Measurements from ENCODE around the gene SMAD7.
"Not testable (repeated sequence)": the region's sequence is repeated elsewhere in the genome, so short reads cannot be mapped to it uniquely, and the experiment has no call there.

SMAD7 gene

DNA sequence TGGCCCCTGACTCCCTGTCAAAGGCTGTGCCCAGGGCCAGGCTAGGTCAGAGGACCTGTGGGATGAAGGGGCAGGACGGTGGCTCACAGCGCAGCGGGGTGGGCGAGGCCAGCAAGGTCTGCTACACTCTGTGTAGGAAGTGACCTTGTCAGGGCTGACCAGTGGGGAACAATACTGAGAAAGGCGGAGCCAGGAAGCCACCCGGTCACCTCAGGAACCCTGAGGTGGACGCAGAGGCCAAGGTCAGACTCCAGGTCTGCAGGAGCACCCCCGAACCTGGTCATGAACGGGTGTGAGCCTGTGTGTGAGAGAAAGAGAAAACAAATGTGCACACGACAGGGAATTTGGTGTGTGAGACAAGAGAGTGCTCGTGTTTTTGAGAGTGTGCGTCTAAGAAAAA, 72.3 kb downstream of the SMAD7 start:
- no peak for DNase-seq (ENCODE audit: low read depth in 2 of 2)

DNA sequence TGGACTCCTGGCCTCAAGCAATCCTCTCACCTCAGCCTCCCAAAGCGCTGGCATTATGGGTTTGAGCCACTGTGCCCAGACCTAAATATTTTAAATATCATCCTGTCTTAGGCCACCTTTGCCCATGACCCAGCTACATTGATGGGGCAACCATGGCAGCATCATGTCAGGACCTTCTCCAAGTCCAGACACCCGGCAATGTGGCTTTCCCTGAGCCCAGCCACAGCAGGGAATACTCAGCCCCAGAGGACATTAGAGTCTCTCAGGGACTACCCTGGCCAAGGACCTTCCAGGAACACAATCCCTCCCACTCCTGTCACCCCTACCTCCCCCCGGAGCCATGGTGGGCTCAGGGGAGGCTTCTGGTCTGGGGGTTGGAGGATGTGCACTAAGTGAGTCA, 72.8 kb downstream of the SMAD7 start:
- DNase-seq (ENCODE audit: low read depth in 2 of 2), result no peak

DNA sequence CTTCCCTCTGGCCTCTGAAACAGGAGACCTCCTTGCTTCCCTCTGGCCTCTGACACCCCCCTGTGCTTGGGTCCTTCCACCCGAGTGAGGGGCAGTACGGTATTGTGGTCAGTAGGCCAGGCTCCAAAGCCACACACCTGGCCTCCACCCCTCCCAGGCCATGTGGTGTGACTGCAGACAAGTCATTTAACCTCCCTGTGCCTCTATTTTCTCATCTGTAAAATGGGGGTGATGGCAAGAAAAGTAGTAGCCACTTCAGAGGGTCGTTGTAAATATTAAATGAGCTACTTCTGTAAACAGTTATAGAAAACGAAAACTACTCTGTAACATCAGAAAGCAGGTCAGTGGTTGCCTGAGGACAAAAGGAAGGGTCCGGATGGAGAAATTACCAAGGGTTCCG, 74.2 kb downstream of the SMAD7 start:
- no peak for DNase-seq (ENCODE audit: low read depth in 2 of 2)

DNA sequence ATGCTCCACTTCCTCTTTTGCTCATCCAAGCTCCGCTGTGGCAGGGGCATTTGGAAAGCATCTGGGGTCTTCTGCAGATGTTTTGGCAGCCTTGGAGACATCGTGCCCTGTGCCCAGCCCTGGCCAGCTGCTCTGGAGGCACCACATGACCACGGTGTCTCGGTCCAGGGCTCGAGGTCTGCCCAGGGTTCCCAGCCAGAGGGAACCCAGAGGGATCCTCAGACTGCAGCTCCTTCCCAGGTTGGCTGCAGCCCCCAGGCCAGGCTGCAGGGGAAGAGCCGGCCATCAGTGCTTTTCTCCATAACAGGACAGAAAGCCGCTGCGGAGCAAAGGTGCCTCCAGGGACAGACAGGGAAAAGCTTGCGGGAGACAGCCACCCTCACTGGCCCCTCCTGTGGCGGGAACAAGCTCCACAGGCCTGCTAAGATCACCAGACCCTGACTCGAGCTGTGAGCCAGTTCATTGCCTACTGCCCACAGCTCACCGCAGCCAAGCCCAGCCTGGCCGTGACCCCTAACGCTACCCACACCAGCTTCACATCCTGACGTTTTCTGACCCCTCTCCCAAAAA, 74.7 kb downstream of the SMAD7 start:
- no peak for DNase-seq (ENCODE audit: low read depth in 2 of 2)

DNA sequence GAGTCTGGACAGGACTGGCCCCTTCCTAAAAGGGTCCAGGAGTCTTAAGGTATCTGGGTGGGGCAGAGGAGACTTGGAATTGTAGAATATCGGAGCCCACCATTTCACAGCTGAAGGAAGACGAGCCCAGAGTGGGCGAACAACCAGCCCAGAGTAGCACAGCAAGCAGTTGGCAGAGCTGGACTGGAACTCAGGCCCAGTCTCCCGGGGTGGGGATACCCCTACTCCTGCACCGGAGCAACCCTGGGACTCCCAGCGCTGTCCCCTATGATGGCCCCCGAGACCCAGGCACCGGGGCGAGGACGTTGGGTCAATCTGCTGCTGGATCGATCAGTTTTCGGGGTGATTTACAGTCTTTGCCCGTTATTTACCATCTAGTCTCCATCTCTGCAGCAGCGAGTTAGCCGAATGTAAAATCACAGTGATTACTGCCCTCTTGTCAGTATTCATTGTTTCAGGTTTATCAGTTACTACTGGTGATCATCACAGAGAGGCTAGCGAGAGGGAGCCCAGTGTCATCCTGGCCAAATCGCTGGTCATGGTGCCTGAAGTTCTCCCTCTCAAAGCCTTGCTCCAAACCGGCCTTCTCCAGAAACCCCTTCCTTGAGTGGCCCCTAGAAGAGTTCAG, 75.3 kb downstream of the SMAD7 start:
- DNase-seq (ENCODE audit: low read depth in 2 of 2), result no peak

DNA sequence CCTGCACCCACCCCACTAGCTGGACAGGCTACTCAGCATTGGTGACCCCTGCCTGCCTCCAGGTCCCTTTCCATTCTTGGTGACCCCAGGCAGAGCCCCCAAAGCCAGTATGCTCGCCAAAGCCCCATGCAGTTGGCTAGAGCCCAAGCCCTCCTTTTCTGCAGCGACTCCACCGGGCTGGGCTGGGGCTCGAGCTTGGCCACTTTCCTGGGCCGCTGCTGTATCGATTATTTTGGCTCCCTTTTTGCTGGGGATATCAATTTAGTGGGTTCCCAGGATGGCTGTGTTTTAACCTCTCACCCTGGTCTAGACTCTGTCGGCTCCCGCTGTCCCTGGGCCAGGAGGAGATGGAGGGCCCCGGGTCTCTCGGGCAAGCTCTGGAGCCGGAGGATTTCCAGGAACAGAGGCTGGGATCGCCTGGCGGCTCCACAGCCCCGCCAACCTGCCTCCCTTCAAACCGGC, 76.0 kb downstream of the SMAD7 start:
- DNase-seq (ENCODE audit: low read depth in 2 of 2), result no peak

DNA sequence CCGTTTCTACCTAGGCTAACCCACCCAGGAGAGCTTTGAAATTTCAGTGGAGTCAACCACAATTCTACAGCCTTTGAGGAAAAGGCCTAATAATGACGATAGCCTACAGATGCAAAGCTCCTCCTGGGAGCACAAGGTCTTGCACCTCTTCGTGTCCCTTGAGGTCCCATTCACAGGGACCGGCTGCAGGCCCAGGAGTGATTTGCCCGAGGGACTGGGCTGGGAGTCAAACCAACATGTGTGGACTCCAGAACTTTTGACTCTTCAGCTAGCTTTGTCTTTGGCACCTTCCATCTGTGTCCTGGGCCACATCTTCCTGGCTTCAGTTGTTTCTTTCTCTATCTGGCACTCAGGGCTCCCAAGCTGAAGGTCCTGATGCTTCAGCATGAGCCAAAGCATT, 76.5 kb downstream of the SMAD7 start:
- DNase-seq (ENCODE audit: low read depth in 2 of 2), result no peak

DNA sequence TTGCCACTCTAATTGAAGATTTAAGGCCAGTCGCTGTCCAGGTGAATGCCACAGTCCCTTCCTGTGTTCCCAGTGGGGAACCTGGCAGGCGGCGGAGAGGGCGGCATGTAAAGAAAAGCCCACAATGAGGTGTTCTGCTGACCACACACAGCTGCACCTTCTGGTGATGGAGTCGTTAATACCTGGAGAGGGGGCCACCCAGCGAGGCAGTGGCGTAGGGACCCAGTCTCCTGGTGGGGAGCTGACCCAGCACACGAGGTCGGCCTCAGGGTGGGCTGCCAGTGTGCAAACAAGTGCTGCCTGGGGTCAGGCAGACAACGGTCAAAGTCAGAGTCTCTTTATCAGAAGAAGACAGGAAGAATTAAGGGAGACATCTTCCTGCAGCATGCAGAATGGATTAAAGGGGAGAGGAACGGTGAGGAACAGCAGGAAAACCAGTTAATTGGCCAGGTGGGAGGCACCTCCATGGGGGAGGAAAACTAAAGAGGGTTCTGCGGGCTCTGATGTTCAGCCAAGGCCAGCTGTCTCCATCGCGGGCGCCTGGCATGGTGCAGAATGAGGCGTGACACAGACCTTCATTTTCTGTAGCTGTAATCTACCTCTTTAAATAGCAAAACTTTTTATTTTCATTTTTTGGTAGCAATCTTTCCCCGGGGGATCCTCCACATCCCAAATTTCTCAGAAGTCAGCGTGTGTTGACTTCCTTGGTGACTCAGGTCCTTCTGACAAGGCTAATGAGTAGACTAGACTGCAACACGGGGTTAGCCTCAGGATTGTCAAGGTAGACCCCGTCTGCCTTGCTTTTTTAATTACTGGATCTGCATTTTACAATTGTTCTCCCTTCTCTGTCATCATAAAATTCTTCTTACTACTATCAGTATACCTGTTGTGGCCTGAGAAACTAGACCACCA, 78.3 kb downstream of the SMAD7 start:
- no peak for DNase-seq (ENCODE audit: low read depth in 2 of 2)

DNA sequence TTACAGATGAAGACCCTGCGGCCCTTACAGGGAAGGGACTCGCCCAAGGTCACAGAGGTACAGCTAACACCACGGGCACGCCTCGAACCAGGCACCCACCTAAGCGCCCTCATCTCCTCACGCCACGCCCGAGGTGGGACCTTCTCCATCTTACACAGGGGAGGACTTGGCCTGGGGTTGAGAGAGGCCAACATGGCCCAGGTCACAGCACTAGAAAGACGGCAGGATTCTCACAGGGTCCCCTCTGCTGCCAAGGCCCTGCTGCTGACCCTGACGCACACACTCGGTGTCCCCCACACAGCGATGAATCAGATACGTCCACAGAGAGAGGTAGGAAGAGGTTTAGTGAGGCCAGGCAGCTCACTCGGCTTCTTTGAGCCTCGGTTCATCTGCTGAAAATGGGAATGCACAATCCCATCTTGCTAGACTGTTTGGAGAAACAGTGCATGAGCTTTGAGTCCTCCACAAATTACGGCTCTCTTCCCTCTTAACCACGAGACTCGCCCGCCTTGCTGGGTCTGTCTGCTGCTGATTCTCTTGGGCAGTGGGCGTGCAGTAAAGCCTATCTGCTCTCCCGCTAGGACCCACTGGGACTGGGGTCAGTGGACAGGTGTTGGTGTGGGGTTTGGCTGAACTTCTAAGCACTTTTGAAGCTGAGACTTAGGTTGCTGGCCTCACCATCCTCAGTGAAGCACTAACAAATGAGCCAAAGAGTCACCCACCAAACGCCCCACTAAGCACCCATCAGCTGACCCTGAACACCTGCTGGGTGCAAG, 79.2 kb downstream of the SMAD7 start:
- DNase-seq (ENCODE audit: low read depth in 2 of 2), result no peak

DNA sequence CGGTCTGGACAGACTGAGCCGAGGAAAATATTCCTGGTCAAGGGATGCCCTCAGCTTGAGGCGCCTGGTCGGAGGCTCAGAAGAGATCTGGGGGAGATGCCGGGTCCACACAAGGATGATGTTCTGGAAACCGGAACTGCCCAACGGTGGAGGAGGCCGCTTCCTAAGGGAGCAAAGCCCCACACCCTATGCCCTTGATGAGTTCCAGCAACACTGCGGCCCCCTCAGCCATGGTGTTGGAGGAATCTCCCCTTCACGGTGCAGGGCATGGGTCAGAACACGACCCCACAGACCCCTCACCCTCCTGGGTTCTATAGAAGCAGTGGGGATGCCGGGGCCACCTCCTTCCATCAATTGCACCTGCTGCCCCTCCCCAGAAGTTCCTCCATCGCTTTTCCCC, 79.8 kb downstream of the SMAD7 start:
- DNase-seq (ENCODE audit: low read depth in 2 of 2), result not testable (repeated sequence)

Measured in stimulated activated CD4-positive, alpha-beta T cell treated with anti-CD3 and anti-CD28 coated beads, Interleukin-1b, Interleukin-23, amount 100 ng/mL, for 1 hour (primary cell).